Hematopoietic multipotent progenitor cell treated with erythropoietin and hydrocortisone succinate and interleukin-3 and kit ligand, for 17 days (in vitro differentiated cells): ENCODE results near the gene ARFGAP1.

Experiments
- DNase-seq: peaks from one replicate; pipeline ENCODE4 v3.0.0-alpha.2; 2015; ENCODE audit warnings: low spot score

ARFGAP1 gene

GRCh38 chr20:63272105-63273058 is at the start of gene ARFGAP1:
Gene ARFGAP1 (plus strand): TSS chr20:63272813. CDS start chr20:63275581, 2,768 bp downstream.
- DNase-seq, result peak; percentile 74

GRCh38 chr20:63223121-63223825 is 49.3 kb upstream of the ARFGAP1 start:
- peak; percentile 54 for DNase-seq

- DNase-seq, result no peak
Observed at GRCh38 chr20:63223826-63224207, 48.8 kb upstream of the ARFGAP1 start.

- DNase-seq, result no peak
Observed at GRCh38 chr20:63224412-63225081, 48.1 kb upstream of the ARFGAP1 start.

GRCh38 chr20:63225082-63225454 is 47.5 kb upstream of the ARFGAP1 start:
- no peak for DNase-seq

GRCh38 chr20:63226042-63226943 is 46.3 kb upstream of the ARFGAP1 start:
- DNase-seq, result no peak

GRCh38 chr20:63227260-63227659 is 45.4 kb upstream of the ARFGAP1 start:
- DNase-seq, result no peak

GRCh38 chr20:63228806-63229205 is 43.8 kb upstream of the ARFGAP1 start:
- DNase-seq, result no peak

GRCh38 chr20:63230800-63231268 is 41.8 kb upstream of the ARFGAP1 start:
- no peak for DNase-seq

GRCh38 chr20:63232235-63233060 is 40.2 kb upstream of the ARFGAP1 start:
- no peak for DNase-seq

GRCh38 chr20:63233061-63233344 is 39.6 kb upstream of the ARFGAP1 start:
- DNase-seq, result no peak

GRCh38 chr20:63233924-63234323 is 38.7 kb upstream of the ARFGAP1 start:
- no peak for DNase-seq

- no peak for DNase-seq
Observed at GRCh38 chr20:63234693-63235398, 37.8 kb upstream of the ARFGAP1 start.

GRCh38 chr20:63235399-63235983 is 37.1 kb upstream of the ARFGAP1 start, which contains the start of gene BIRC7:
Gene BIRC7 (plus strand): TSS chr20:63235905. CDS start chr20:63236097, 192 bp downstream.
- no peak for DNase-seq

- no peak for DNase-seq
Observed at GRCh38 chr20:63236116-63236837, 36.3 kb upstream of the ARFGAP1 start.

GRCh38 chr20:63238031-63238430 is 34.6 kb upstream of the ARFGAP1 start:
- no peak for DNase-seq

- DNase-seq, result no peak
Observed at GRCh38 chr20:63238514-63239125, 34.0 kb upstream of the ARFGAP1 start.

- no peak for DNase-seq
Observed at GRCh38 chr20:63239431-63239830, 33.2 kb upstream of the ARFGAP1 start.
